ENCODE results near the gene KCNH4.

KCNH4 gene

GRCh38 chr17:42179911-42180410, 981 bp downstream of the KCNH4 start:
- H3K9ac ChIP-seq (ENCODE audit: low read depth, low read length), result no peak overlapping the region
- TF ChIP-seq EZH2 (IDR thresholded peaks at IDR 0.05; ENCODE audit: borderline replicate concordance, low read depth, low read length, severe bottlenecking) (no peak), CTCF (IDR thresholded peaks at IDR 0.05; ENCODE audit: borderline replicate concordance, extremely low read depth, low read length, poor library complexity, severe bottlenecking) (no peak)
- DNase-seq, result peak; percentile 30
- no peak overlapping the region for H3K4me2 ChIP-seq (ENCODE audit: insufficient read depth, low read length)
- no peak for ATAC-seq (ENCODE audit: insufficient read depth, low read depth)
- no peak overlapping the region for H3K4me3 ChIP-seq (ENCODE audit: low read depth in 1 of 2, low read length in 2 of 2)
- no peak overlapping the region for H2AFZ ChIP-seq (ENCODE audit: low read depth, low read length)
- H3K27me3 ChIP-seq (ENCODE audit: insufficient read depth, low read length, poor library complexity), result no peaks in the 10 kb centered on the region
- H3K9me3 ChIP-seq (ENCODE audit: insufficient read depth, low read length, severe bottlenecking), result no peaks in the 10 kb centered on the region
- no peak overlapping the region for H3K27ac ChIP-seq (ENCODE audit: low read length)
- H3K79me2 ChIP-seq (ENCODE audit: insufficient read depth, low read length), result no peaks in the 10 kb centered on the region
- no peaks in the 10 kb centered on the region for H3K36me3 ChIP-seq (ENCODE audit: insufficient read depth, low read length)
- peaks cover 24% of the 10 kb centered on the region for H3K4me1 ChIP-seq (ENCODE audit: insufficient read depth, low read length)
- H4K20me1 ChIP-seq (ENCODE audit: insufficient read depth, low read length), result no peaks in the 10 kb centered on the region

DNA sequence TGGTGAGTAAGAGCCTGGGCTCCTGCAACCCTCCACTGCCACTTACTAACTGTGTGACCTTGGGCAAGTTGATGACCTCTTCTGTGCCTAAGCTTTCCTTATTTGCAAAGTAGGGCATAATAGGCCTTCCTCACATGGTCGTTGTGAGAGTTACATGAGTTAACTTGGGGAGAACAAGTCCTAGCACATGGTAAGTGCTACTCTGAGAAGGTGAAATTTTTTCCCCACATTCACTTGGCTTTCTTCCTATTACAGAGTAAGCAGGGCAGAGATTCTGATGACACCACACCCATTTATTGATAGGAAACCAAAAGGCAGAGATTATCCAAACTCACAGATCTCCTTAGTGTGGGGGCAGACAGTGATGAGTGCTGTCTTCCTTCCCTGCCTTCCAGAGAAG, 1.6 kb downstream of the KCNH4 start:
- H2AFZ ChIP-seq (ENCODE audit: low read depth, low read length), result no peak overlapping the region
- no peak for ATAC-seq (ENCODE audit: insufficient read depth, low read depth)

GRCh38 chr17:42178817-42179216, 2.1 kb downstream of the KCNH4 start:
- Histone ChIP-seq H3K4me3 (ENCODE audit: low read depth in 1 of 2, low read length in 2 of 2) (no peak overlapping the region), H3K36me3 (ENCODE audit: insufficient read depth, low read length) (no peaks in the 10 kb centered on the region), H3K27me3 (ENCODE audit: insufficient read depth, low read length, poor library complexity) (no peaks in the 10 kb centered on the region), H4K20me1 (ENCODE audit: insufficient read depth, low read length) (no peaks in the 10 kb centered on the region), H3K27ac (ENCODE audit: low read length) (no peak overlapping the region), H2AFZ (ENCODE audit: low read depth, low read length) (no peak overlapping the region), H3K4me2 (ENCODE audit: insufficient read depth, low read length) (no peak overlapping the region), H3K9ac (ENCODE audit: low read depth, low read length) (no peak overlapping the region), H3K9me3 (ENCODE audit: insufficient read depth, low read length, severe bottlenecking) (no peaks in the 10 kb centered on the region), H3K79me2 (ENCODE audit: insufficient read depth, low read length) (no peaks in the 10 kb centered on the region), H3K4me1 (ENCODE audit: insufficient read depth, low read length) (peaks cover 14% of the 10 kb centered on the region)
- no peak for ATAC-seq (ENCODE audit: insufficient read depth, low read depth)
- TF ChIP-seq CTCF (IDR thresholded peaks at IDR 0.05; ENCODE audit: borderline replicate concordance, extremely low read depth, low read length, poor library complexity, severe bottlenecking) (no peak), EZH2 (IDR thresholded peaks at IDR 0.05; ENCODE audit: borderline replicate concordance, low read depth, low read length, severe bottlenecking) (no peak)
- DNase-seq, result no peak

More for the DNA sequence above, 1.6 kb downstream of the KCNH4 start:
- no peaks in the 10 kb centered on the region for H3K27me3 ChIP-seq (ENCODE audit: insufficient read depth, low read length, poor library complexity)
- H3K9me3 ChIP-seq (ENCODE audit: insufficient read depth, low read length, severe bottlenecking), result no peaks in the 10 kb centered on the region
- TF ChIP-seq EZH2 (IDR thresholded peaks at IDR 0.05; ENCODE audit: borderline replicate concordance, low read depth, low read length, severe bottlenecking), result no peak
- TF ChIP-seq CTCF (IDR thresholded peaks at IDR 0.05; ENCODE audit: borderline replicate concordance, extremely low read depth, low read length, poor library complexity, severe bottlenecking), result no peak
- H3K27ac ChIP-seq (ENCODE audit: low read length), result no peak overlapping the region
- peaks cover 18% of the 10 kb centered on the region for H3K4me1 ChIP-seq (ENCODE audit: insufficient read depth, low read length)
- no peak for DNase-seq
- no peak overlapping the region for H3K4me2 ChIP-seq (ENCODE audit: insufficient read depth, low read length)
- no peaks in the 10 kb centered on the region for H3K79me2 ChIP-seq (ENCODE audit: insufficient read depth, low read length)
- H3K36me3 ChIP-seq (ENCODE audit: insufficient read depth, low read length), result no peaks in the 10 kb centered on the region
- no peak overlapping the region for H3K4me3 ChIP-seq (ENCODE audit: low read depth in 1 of 2, low read length in 2 of 2)
- H4K20me1 ChIP-seq (ENCODE audit: insufficient read depth, low read length), result no peaks in the 10 kb centered on the region
- H3K9ac ChIP-seq (ENCODE audit: low read depth, low read length), result no peak overlapping the region

- DNase-seq (no peak), ATAC-seq (ENCODE audit: insufficient read depth, low read depth) (no peak)
- Histone ChIP-seq H3K9ac (ENCODE audit: low read depth, low read length) (no peak overlapping the region), H3K9me3 (ENCODE audit: insufficient read depth, low read length, severe bottlenecking) (no peaks in the 10 kb centered on the region), H3K4me3 (ENCODE audit: low read depth in 1 of 2, low read length in 2 of 2) (no peak overlapping the region), H4K20me1 (ENCODE audit: insufficient read depth, low read length) (no peaks in the 10 kb centered on the region), H3K4me2 (ENCODE audit: insufficient read depth, low read length) (no peak overlapping the region), H3K79me2 (ENCODE audit: insufficient read depth, low read length) (no peaks in the 10 kb centered on the region), H3K4me1 (ENCODE audit: insufficient read depth, low read length) (peaks cover 2% of the 10 kb centered on the region), H2AFZ (ENCODE audit: low read depth, low read length) (no peak overlapping the region), H3K27ac (ENCODE audit: low read length) (no peak overlapping the region), H3K27me3 (ENCODE audit: insufficient read depth, low read length, poor library complexity) (no peaks in the 10 kb centered on the region), H3K36me3 (ENCODE audit: insufficient read depth, low read length) (no peaks in the 10 kb centered on the region)
- TF ChIP-seq EZH2 (IDR thresholded peaks at IDR 0.05; ENCODE audit: borderline replicate concordance, low read depth, low read length, severe bottlenecking) (no peak), CTCF (IDR thresholded peaks at IDR 0.05; ENCODE audit: borderline replicate concordance, extremely low read depth, low read length, poor library complexity, severe bottlenecking) (no peak)
These were observed 3.3 kb downstream of the KCNH4 start for GRCh38 chr17:42177684-42178083.

Data from DND-41 (cell line).